Nephron progenitor cell (in vitro differentiated cells): Measurements from ENCODE around the gene TNNC1.

ENCODE experiments used
- DNase-seq: peaks from one replicate; pipeline ENCODE4 v3.0.0; 2021
- H3K27ac Mint-ChIP-seq: 2 replicates; pipeline ENCODE4 v1.8.0; 2021; ENCODE audit warnings: mild to moderate bottlenecking, moderate library complexity, mixed read lengths
- H3K27me3 Mint-ChIP-seq: 2 replicates; pipeline ENCODE4 v1.8.0; 2021; ENCODE audit warnings: mild to moderate bottlenecking, low read depth, mixed read lengths; ENCODE audit not compliant: poor library complexity
- H3K36me3 Mint-ChIP-seq: 2 replicates; pipeline ENCODE4 v1.8.0; 2021; ENCODE audit warnings: low read depth, mixed read lengths
- H3K4me1 Mint-ChIP-seq: 2 replicates; pipeline ENCODE4 v1.8.0; 2021; ENCODE audit warnings: mixed read lengths
- H3K4me3 Mint-ChIP-seq: 2 replicates; pipeline ENCODE4 v1.8.0; 2021; ENCODE audit warnings: mild to moderate bottlenecking, moderate library complexity, mixed read lengths
- H3K9me3 Mint-ChIP-seq: 2 replicates; pipeline ENCODE4 v1.8.0; 2021; ENCODE audit warnings: mild to moderate bottlenecking, moderate library complexity, mixed read lengths
- TF ChIP-seq, protein P1 (sequence below): fragments of 200-600 bp; sonication (generic); IDR thresholded peaks from 2 replicates; pipeline ENCODE4 v1.5.0; 2021; ENCODE audit warnings: antibody characterized with exemption

TNNC1 gene

DNA sequence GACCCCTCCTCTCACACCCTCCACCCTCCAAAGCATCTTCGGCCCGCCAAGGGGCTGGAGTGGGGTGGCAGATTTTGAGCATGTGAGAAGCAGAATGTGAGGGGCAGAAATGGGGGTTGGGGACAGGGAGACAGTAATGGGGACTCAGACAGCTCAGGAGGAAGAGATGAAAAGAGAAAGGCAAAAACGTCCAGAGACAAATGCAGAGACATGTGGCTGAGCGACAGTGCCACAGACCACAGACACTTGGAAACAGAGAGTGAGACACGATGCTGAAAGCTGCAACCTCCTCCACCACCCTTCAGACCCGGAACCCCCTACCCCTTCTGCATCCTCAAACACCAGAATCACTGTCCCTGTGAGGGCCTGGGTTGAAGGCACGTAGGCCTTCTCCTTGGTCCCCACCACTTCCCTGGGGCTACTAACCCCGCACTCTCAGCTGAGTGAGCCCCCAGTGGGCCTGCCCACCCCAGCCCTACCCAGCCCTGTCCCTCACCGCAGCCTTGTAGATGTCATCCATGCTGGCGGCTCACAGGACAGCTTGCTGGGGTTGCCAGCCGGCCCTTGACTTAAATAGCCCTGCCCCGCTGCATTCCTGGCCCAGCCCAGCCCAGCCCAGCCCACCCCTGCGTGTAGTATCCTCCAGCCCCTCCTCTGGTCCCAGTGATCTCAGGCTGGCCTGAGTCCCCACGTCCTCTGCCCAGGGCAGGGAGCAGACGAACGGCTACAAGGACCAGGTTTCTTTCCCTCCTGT is at the start of gene TNNC1:
Gene TNNC1 (minus strand): TSS at position 546 of the 754 bp plus-strand sequence. CDS start 26 bp downstream, at position 520.
- Mint-ChIP-seq H3K9me3 (no peaks in the 10 kb centered on the region), H3K27me3 (peaks cover 3% of the 10 kb centered on the region), H3K27ac (no peak within 1 kb of the TSS), H3K4me1 (peaks cover 73% of the 10 kb centered on the region), H3K4me3 (peak within 1 kb of the TSS; percentile 99), H3K36me3 (peaks cover 15% of the 10 kb centered on the region)
- peak; percentile 47 for DNase-seq
- TF ChIP-seq, protein P1, sequence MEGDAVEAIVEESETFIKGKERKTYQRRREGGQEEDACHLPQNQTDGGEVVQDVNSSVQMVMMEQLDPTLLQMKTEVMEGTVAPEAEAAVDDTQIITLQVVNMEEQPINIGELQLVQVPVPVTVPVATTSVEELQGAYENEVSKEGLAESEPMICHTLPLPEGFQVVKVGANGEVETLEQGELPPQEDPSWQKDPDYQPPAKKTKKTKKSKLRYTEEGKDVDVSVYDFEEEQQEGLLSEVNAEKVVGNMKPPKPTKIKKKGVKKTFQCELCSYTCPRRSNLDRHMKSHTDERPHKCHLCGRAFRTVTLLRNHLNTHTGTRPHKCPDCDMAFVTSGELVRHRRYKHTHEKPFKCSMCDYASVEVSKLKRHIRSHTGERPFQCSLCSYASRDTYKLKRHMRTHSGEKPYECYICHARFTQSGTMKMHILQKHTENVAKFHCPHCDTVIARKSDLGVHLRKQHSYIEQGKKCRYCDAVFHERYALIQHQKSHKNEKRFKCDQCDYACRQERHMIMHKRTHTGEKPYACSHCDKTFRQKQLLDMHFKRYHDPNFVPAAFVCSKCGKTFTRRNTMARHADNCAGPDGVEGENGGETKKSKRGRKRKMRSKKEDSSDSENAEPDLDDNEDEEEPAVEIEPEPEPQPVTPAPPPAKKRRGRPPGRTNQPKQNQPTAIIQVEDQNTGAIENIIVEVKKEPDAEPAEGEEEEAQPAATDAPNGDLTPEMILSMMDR, result no peak

DNA sequence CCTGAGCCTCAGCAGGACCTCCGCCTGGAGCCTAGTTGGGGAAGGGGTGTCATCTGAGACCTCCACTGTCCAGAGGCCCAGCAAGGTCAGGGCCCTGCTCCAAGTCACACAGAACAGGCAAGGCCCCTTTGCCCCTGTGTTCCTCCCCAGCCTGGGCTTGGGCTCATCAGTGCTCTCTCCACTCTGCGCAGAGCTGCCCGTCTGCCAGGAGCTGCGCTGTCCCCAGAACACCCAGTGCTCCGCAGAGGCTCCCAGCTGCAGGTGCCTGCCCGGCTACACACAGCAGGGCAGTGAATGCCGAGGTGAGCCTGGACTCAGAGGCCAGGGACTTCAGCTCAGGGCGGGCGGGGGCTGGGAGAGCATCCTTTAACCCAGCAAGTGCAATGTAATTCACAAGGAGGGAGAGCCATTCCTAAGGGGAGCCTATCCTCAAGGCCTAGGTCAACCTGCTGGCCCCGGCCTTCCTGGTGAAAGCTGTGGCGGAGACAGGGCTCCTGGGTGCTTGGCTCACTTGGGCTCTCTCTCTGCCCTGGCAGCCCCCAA is 49.0 kb upstream of the TNNC1 start:
- TF ChIP-seq, protein P1, result no peak
- Mint-ChIP-seq H3K4me3 (no peak overlapping the region), H3K4me1 (peaks cover 8% of the 10 kb centered on the region), H3K27me3 (peaks cover 2% of the 10 kb centered on the region), H3K9me3 (no peaks in the 10 kb centered on the region), H3K27ac (no peak overlapping the region), H3K36me3 (no peaks in the 10 kb centered on the region)
- no peak for DNase-seq

- H3K4me1 Mint-ChIP-seq, result peaks cover 2% of the 10 kb centered on the region
Observed at GRCh38 chr3:52502001-52502400, 48.2 kb upstream of the TNNC1 start.

DNA sequence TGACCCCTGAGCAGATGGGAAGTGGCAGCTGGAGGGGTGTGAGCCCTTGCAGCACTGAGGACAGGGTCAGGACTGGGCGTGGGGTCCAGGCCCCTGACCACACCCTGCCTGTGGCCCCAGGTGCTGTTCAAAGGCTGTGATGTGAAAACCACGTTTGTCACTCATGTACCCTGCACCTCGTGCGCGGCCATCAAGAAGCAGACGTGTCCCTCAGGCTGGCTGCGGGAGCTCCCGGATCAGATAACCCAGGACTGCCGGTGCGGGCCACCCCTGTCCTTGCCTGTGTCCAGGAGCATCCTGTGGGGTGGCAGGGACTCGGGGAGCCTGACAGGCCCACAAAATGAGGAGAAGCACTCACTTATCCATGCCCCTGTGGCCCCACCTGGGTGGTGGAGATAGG is 47.2 kb upstream of the TNNC1 start:
- Mint-ChIP-seq H3K27ac (no peak overlapping the region), H3K9me3 (no peaks in the 10 kb centered on the region), H3K4me3 (no peak overlapping the region), H3K27me3 (peaks cover 2% of the 10 kb centered on the region), H3K4me1 (no peaks in the 10 kb centered on the region), H3K36me3 (no peaks in the 10 kb centered on the region)
- TF ChIP-seq, protein P1, result no peak
- DNase-seq, result no peak

More at GRCh38 chr3:52502001-52502400, 48.2 kb upstream of the TNNC1 start:
- TF ChIP-seq, protein P1, result no peak
- DNase-seq, result no peak
- peaks cover 2% of the 10 kb centered on the region for H3K27me3 Mint-ChIP-seq
- H3K27ac Mint-ChIP-seq, result no peak overlapping the region
- no peaks in the 10 kb centered on the region for H3K36me3 Mint-ChIP-seq
- H3K9me3 Mint-ChIP-seq, result no peaks in the 10 kb centered on the region
- H3K4me3 Mint-ChIP-seq, result no peak overlapping the region

- no peak overlapping the region for H3K4me3 Mint-ChIP-seq
- no peak for DNase-seq
- no peaks in the 10 kb centered on the region for H3K36me3 Mint-ChIP-seq
- H3K4me1 Mint-ChIP-seq, result peaks cover 5% of the 10 kb centered on the region
- H3K9me3 Mint-ChIP-seq, result no peaks in the 10 kb centered on the region
- H3K27me3 Mint-ChIP-seq, result no peaks in the 10 kb centered on the region
- TF ChIP-seq, protein P1, result no peak
- H3K27ac Mint-ChIP-seq, result no peak overlapping the region
Observed at GRCh38 chr3:52498137-52499054, 44.6 kb upstream of the TNNC1 start.
